Measurements from ENCODE around the gene COL25A1. TPM values are rescaled to one million over a fixed set of nuclear protein-coding genes. Genes with fewer than 3 reads are reported as not detected.

COL25A1 gene
- total RNA-seq, 1 donor from 2014 or later: 14.7 TPM

- DNase-seq (ENCODE audit: low spot score in 2 of 2) (no peak), FAIRE-seq (no peak)
These were observed 84.2 kb downstream of the COL25A1 start for GRCh38 chr4:109218288-109218687.

DNA sequence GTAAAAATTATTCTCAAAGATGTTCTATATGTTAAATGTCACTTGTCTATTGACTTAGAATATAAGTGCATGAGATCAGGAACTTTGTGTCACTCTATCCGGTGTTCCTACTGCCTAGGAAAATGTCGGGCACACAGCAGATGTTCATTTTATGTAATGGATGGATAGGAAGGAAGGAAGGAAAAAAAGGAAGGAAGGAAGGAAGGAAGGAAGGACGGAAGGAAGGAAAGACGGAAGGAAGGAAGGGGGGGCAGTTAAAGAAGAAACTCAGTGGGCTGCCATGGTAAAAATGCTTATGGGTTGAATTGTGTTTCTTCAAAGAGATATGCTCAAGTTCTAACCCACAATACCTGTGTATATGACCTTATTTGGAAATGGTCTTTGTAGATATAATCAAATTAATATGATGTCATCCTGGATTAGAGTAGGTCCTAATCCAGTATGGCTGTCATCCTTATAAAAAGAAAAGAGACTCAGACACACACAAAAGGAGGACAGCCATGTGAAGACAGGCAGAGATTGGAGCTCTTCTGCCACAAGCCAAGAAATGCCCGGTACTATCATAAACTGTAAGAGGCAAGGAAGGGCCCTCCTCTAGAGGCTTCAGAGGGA, 86.3 kb downstream of the COL25A1 start:
- no peak for FAIRE-seq
- DNase-seq (ENCODE audit: low spot score in 2 of 2): no peak

GRCh38 chr4:109215506-109215905, 87.0 kb downstream of the COL25A1 start:
- DNase-seq (ENCODE audit: low spot score in 2 of 2): no peak
- FAIRE-seq: no peak

DNA sequence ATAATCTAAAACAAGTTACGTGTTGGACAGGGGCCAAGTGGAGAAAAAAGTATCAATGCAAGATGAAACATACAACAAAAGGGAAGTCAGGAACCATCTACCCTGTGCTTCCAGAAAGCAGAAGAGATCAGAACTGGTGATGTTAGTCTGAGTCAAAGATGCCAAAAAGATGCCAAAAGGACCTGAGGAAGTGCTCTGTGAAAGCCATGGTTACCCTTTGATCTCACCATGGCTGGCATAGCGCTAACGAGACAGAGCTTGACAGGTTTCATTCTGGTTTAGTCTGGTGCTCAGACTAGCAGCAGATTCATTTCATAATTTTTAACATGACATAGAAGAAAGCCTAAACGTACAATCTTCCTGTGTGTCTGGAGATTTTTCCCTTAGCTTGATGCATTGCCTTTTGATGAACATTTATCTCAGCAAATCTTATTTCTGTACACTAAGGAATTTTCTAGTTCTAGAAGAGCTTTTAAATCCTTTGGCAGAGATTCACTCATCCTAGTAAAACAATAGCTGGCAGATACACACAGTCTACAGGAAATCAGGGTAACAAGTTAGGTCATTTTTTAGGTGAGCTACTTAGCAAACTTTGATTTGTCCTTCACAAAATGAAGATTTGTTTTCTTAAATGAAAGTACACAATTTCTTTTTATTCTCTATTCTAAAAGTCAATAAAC, 87.7 kb downstream of the COL25A1 start:
- FAIRE-seq: no peak

DNA sequence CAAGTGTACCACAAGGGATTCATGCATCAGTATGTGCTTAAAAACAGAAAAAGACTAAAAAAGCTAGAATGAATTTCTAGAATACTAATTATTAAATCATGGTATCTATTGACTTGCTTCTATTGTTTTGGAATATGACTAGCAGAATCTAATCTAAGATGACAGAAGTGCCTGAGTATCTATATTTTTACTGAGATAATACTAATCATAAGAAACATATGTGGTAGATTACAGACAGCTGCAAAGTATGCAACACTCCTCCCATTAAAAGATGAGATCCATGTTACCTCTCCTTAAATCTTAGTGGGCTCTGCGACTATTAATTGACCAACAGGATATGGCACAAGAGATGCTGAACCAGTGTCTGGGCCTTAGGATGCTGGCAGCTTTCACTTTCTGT, 89.4 kb downstream of the COL25A1 start:
- DNase-seq (ENCODE audit: low spot score in 2 of 2) (no peak), FAIRE-seq (no peak)

More for the DNA sequence above, 87.7 kb downstream of the COL25A1 start:
- no peak for DNase-seq (ENCODE audit: low spot score in 2 of 2)

- DNase-seq (ENCODE audit: low spot score in 2 of 2) (no peak), FAIRE-seq (no peak)
These were observed 90.8 kb downstream of the COL25A1 start for GRCh38 chr4:109211671-109212070.

DNA sequence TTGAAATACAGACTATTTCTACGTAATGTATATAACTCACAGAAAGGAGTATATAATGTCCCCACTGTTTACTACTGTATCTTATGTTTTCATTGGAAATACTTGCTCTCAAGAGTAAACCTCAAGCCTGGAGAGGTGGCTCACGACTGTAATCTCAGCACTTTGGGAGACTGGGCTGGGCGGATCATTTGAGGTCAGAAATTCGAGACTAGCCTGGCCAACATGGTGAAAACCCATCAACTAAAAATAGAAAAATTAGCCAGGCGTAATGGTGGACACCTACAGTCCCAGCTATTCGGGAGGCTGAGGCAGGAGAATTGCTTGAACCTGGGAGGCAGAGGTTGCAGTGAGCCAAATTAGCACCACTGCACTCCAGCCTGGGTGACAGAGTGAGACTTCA, 92.8 kb downstream of the COL25A1 start:
- DNase-seq (ENCODE audit: low spot score in 2 of 2): no peak
- FAIRE-seq: no peak

DNA sequence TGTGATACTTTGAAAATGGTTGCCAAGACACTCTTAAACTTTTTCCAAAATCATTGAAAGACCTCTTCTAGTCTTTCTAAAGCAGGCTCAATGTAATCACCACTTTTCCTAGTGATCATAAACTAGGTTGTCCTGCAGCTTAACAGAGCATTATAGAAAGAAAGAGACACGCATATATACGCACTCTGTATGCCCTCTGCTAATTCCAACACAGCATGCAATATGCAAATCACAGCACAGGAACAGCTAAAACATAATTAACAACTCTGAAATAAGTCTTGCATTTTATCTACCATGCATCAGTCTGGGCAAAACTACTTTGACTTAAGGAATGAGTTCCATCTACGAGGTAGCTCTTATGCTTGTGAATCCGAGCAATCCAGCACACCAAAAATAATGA, 94.6 kb downstream of the COL25A1 start:
- DNase-seq (ENCODE audit: low spot score in 2 of 2): no peak
- no peak for FAIRE-seq

DNA sequence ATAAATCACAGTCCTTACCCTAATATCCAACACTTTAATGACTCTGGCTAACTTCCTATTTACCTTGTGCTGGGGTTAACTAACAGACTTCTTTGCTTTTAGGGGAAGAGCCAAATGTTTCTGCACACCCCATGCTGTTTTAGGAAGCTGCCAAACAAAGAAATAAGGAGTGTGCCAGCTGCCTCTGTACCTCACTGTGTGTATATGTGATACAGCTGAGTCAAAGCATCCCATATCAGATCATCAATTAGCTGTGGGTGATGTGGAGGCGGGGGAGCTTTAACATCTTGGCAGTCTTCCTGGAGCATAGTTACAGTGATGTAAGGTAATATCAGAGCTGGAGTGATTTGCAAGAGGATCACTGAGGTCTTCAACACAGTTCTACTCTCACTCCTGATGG, 95.4 kb downstream of the COL25A1 start:
- DNase-seq (ENCODE audit: low spot score in 2 of 2) (no peak), FAIRE-seq (no peak)

DNA sequence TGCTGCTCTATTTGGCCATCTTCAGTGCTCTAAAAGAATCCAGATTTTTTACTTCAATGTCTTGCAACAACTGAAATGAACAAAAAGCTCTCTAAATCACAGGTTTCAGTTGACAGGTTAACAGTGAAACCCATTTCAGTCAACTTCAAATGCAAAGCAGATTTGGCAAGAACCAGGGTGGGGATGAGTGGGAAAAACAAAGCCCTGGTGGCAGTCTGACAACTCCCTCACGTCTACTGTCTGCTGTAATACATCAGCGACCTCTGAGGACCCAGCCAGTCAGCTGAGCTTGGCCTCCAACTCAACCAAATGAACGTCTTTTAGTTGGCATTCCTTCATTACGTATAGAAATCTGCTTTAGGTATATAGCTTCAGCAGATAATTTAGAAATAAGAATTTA, 95.8 kb downstream of the COL25A1 start:
- DNase-seq (ENCODE audit: low spot score in 2 of 2) (no peak), FAIRE-seq (no peak)

DNA sequence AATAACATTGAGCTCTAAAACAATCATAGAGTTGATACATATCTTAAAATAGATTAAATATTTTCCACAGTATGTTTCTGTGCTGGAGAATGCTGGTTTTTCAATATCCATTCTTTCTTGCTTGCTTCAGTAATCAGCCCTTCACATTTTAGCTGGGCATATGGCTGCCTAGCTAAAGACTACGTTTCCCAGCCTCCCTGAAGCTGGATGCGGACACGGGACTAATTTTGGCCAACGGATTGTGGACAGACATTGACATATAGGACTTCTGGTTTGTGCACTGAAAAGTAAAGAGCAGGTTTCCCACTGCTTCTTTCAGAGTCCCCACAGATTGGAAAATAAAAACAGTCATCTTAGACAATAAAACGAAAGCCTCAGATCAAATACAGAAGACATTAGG, 97.3 kb downstream of the COL25A1 start:
- DNase-seq (ENCODE audit: low spot score in 2 of 2): no peak

DNA sequence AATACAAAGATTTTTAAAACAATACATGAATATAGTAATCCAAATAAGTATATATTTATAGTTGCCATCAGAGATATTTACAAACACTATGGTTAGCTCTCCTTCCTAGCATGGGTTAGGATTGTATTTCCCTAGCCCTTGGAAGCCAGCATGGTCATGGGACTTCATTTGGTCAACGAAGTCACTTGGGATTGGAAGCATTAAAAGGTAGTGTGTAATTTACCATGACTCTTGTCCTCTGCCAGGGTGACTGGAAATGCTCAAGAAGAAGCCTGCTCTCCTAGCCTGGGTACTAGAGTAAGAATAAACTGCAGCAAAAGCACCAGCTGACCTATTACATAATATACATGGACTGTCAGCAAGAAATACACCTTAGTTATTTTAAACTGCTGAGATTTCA, 102.9 kb downstream of the COL25A1 start:
- FAIRE-seq (no peak), DNase-seq (ENCODE audit: low spot score in 2 of 2) (no peak)

More for the DNA sequence above, 97.3 kb downstream of the COL25A1 start:
- FAIRE-seq: no peak

DNA sequence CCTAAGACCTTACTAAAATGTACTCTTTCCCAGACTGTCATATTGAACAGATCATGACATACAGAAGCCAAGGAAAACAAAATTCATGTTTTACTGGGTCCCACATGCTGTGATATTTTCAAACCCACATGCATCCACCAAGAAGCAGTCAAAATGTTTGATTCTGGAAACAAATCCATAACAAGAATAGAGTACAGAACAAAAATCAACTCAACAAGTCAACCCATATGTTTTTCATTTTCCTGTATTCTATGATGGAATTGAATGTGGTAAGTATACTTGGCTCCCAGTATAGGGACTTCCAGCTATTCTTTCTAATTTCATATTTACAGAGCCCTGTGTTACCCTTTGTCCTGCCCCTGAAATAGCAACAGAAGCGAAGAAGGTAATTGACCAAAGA, 106.8 kb downstream of the COL25A1 start:
- DNase-seq (ENCODE audit: low spot score in 2 of 2): no peak
- no peak for FAIRE-seq

DNA sequence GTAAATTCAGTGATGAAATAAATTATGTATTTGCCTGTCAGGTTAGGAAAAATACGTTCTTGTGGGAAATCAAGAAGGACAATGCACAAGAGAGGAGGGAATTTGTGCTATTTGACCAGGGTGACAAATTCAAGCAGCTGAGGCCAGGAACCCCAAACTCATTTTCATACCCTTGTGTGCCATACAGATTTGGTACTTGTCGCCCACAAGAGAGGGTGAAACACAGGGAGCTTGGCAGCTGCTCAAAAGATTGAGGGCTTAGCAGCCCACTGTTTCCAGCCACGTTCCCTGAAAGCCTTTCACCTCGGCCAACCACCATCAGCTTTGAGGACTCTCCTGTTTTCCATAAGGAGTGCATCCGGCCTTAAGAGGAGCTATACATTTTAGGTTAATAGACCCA, 111.2 kb downstream of the COL25A1 start:
- no peak for FAIRE-seq
- DNase-seq (ENCODE audit: low spot score in 2 of 2): no peak

GRCh38 chr4:109186458-109186945, 116.0 kb downstream of the COL25A1 start:
- DNase-seq (ENCODE audit: low spot score in 2 of 2) (no peak), FAIRE-seq (no peak)

DNA sequence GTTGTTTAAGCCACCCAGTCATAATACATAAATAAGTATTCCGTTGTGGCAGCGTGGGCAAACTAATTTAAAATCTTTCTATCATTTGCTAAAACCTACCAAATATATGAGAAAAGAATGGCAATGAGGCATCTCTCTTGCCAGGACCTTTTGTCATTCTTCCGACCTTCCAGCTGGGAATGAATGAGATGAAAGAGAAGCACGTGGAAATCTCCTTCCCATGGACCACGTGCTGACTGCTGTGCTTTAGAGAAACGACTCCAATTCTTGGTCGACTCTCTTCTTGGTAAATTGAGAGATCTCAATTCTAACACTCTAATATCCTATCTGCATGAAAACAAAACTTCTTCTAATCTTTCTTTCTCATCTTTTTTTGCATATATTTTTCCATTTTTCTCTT, 116.5 kb downstream of the COL25A1 start:
- no peak for DNase-seq (ENCODE audit: low spot score in 2 of 2)
- no peak for FAIRE-seq

DNA sequence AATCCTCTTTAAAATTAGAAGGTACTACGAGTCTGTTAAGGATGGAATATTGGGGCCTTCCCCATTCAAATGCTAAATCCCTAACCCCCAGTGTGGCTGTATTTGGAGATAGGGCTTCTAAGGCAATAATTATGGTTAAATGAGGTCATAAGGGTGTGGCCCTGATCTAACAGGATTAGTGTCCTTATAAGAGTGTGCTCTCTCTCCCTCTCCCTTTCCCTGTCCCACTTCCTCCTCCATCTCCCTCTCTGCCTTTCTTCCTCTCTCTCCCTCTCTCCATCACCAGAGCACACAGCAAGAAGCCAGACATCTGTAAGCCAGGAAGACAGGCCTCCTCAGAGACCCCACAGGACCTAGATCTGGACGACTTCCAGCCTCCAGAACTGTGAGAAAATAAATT, 116.9 kb downstream of the COL25A1 start:
- DNase-seq (ENCODE audit: low spot score in 2 of 2): no peak
- no peak for FAIRE-seq

DNA sequence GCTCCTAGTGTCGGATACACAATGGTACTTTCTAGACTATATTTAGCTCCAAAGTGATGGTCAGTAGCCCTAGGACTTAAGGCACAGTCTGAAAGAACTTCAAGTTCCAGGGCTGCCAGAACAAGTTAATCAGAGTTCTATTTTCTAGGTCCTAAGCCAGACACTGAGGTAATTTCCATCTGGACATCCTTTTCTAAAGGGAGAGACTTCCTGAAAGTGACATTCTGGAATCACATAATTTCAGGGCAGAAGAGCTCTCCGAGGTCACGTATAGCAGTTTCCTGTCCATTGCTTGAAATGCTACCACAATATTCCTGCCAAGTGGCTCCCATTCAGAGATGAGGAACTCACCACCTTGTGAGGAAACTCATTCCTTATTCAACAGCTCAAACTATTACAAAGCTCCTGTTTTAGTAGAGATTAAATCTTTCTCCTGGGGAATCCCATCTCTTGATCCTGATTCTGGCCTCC, 117.9 kb downstream of the COL25A1 start:
- DNase-seq (ENCODE audit: low spot score in 2 of 2) (no peak), FAIRE-seq (no peak)

DNA sequence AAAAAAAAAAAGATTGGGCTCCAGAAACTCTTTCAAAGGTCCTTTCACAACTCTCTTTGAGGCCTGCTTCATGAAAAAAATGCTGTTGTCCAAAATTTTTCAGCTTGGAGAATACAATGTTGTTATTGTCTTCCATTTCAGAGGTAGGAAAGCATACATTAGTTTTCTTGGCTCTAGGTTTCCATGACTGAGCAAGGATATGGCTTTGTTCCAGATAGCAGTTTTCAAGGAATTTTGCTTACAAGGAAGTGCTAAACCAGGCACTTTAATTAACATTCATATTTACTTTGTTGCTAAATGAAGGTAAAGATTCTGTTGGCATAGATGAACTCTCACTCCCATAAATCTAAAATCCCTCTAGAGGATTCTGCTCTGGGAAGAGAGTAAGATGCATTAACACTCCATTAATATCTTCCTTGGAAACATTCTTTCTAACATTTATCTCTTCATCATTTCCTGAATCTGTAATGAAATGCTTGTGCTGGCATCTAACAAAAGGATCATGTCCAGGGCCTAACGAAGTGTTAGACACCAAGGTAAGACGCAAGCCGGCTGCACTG, 118.4 kb downstream of the COL25A1 start:
- no peak for FAIRE-seq
- no peak for DNase-seq (ENCODE audit: low spot score in 2 of 2)

DNA sequence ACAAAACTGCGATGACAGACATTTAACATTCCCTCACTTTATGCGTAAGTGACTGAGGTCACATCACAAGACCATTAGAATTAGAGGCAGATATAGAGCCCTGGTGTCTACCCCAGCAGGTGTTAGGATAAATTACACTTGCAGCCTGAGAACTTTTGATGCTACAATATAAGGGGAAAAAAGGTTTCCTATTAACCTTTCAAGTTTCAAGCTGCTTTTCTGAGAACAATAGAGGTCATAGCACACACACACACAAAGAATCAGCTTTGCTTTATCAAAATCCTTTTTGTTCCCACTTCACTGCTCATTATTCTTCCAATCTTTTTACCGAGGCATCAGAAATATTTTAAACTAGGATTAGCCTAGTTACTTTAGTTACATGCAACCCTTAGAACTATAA, 119.8 kb downstream of the COL25A1 start:
- FAIRE-seq: no peak
- DNase-seq (ENCODE audit: low spot score in 2 of 2): no peak

DNA sequence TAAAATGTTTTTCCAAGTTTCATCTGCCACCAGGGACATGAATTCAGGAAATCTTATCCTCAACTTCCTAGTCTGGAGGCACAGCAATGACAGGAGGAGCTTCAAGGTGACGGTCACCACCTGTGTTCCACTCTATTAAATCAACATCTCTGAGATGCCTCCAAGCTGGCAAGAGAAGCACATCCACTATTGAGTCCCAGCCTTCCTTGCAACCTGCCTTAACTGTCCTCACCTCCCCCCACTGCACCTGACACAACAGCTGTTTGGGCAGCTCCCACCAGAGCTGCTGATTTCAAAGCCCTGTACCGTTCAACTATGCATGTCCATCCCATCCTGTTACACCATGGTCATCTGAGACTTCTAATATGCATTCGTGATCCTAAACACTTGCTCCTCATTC, 123.4 kb downstream of the COL25A1 start:
- FAIRE-seq (no peak), DNase-seq (ENCODE audit: low spot score in 2 of 2) (no peak)

All from frontal cortex (tissue), 4 donors.